Measurements from ENCODE around the gene HOXA2.

Gene HOXA2

DNA sequence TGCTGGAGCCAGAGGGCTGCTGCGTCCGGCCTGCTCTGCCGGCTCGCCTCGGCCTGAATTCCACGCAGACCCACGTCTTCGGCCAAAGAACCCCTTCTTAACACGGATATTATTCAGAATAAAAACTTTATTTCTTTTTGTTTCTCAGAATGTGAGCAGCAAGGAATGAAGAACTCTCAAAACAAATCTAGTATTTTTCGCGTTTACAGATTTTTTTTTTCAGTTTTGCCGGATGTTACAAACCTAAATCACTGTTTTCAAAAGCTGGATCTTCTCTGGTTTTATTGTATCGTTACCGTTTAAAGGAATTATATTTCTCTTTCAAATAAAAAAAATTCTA is 4.4 kb upstream of the HOXA2 start:
- H3K4me3 ChIP-seq (ENCODE audit: low read length) = no peak overlapping the region
- H3K9me3 ChIP-seq (ENCODE audit: insufficient read depth, low read length) = no peaks in the 10 kb centered on the region
- H3K79me2 ChIP-seq (ENCODE audit: low read length) = no peaks in the 10 kb centered on the region
- no peaks in the 10 kb centered on the region for H3K4me1 ChIP-seq (ENCODE audit: low read length)
- H3K27me3 ChIP-seq (ENCODE audit: low read depth, low read length) = no peaks in the 10 kb centered on the region
- no peak overlapping the region for H3K9ac ChIP-seq (ENCODE audit: low read length)
- H2AFZ ChIP-seq (ENCODE audit: low read depth, low read length) = no peak overlapping the region
- no peak for TF ChIP-seq EZH2phosphoT487 (IDR thresholded peaks at IDR 0.05; ENCODE audit: low read depth)
- TF ChIP-seq, protein P1, sequence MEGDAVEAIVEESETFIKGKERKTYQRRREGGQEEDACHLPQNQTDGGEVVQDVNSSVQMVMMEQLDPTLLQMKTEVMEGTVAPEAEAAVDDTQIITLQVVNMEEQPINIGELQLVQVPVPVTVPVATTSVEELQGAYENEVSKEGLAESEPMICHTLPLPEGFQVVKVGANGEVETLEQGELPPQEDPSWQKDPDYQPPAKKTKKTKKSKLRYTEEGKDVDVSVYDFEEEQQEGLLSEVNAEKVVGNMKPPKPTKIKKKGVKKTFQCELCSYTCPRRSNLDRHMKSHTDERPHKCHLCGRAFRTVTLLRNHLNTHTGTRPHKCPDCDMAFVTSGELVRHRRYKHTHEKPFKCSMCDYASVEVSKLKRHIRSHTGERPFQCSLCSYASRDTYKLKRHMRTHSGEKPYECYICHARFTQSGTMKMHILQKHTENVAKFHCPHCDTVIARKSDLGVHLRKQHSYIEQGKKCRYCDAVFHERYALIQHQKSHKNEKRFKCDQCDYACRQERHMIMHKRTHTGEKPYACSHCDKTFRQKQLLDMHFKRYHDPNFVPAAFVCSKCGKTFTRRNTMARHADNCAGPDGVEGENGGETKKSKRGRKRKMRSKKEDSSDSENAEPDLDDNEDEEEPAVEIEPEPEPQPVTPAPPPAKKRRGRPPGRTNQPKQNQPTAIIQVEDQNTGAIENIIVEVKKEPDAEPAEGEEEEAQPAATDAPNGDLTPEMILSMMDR (IDR thresholded peaks at IDR 0.05; ENCODE audit: low read depth, low read length) = no peak
- H3K36me3 ChIP-seq (replicated peaks; ENCODE audit: low read depth, low read length) = no peaks in the 10 kb centered on the region
- H3K27ac ChIP-seq (ENCODE audit: low read length) = no peak overlapping the region
- H3K4me2 ChIP-seq (ENCODE audit: low read length) = no peak overlapping the region
- no peaks in the 10 kb centered on the region for H4K20me1 ChIP-seq (ENCODE audit: insufficient read depth, low read length)

DNA sequence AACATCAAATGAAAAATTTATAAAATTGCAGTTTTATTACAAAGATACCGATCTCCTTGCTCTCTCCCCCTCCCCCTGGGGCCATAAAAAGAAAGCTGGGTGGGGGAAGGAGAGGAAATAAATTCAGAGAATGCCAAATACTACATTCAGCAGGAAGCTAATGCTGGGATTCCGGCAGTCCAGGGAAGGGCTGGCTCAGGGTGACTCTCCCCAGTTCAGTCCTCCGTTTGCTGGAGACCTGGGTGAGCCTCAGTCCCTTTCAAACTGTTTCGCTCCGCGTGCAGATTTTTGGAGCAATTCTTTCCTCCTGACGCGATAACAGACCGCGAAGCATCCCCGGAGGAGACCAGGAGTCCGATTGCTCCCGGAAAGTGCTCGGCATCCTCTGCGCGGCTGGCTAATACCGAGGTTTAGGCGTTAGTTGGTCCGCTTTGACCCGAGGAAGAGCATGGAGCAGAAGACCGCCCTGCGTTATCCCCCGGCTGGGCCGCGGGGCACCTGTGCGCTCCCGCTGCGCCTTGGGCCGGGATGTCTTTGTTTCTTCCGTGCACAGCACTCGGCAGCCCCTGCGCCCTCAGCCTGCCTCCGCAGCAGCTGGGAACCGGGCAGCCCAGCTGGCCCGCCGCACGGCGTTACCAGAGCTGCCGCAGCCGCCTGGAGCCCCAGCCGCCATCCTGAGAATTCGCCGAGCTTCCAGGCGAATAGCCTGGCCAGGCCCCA is 3.9 kb upstream of the HOXA2 start:
- H3K4me3 ChIP-seq (ENCODE audit: low read length) = no peak overlapping the region
- H3K79me2 ChIP-seq (ENCODE audit: low read length) = no peaks in the 10 kb centered on the region
- H3K9ac ChIP-seq (ENCODE audit: low read length) = no peak overlapping the region
- H4K20me1 ChIP-seq (ENCODE audit: insufficient read depth, low read length) = no peaks in the 10 kb centered on the region
- no peaks in the 10 kb centered on the region for H3K9me3 ChIP-seq (ENCODE audit: insufficient read depth, low read length)
- H3K4me1 ChIP-seq (ENCODE audit: low read length) = no peaks in the 10 kb centered on the region
- TF ChIP-seq EZH2phosphoT487 (IDR thresholded peaks at IDR 0.05; ENCODE audit: low read depth) = no peak
- TF ChIP-seq, protein P1 (IDR thresholded peaks at IDR 0.05; ENCODE audit: low read depth, low read length) = no peak
- no peak overlapping the region for H3K4me2 ChIP-seq (ENCODE audit: low read length)
- H2AFZ ChIP-seq (ENCODE audit: low read depth, low read length) = no peak overlapping the region
- H3K27me3 ChIP-seq (ENCODE audit: low read depth, low read length) = no peaks in the 10 kb centered on the region
- H3K27ac ChIP-seq (ENCODE audit: low read length) = no peak overlapping the region
- no peaks in the 10 kb centered on the region for H3K36me3 ChIP-seq (replicated peaks; ENCODE audit: low read depth, low read length)

- H3K9me3 ChIP-seq (ENCODE audit: insufficient read depth, low read length) = no peaks in the 10 kb centered on the region
- H3K27me3 ChIP-seq (ENCODE audit: low read depth, low read length) = no peaks in the 10 kb centered on the region
- no peak overlapping the region for H3K4me3 ChIP-seq (ENCODE audit: low read length)
Observed at GRCh38 chr7:27105301-27106031, 3.0 kb upstream of the HOXA2 start.

More at GRCh38 chr7:27105301-27106031, 3.0 kb upstream of the HOXA2 start:
- H4K20me1 ChIP-seq (ENCODE audit: insufficient read depth, low read length) = no peaks in the 10 kb centered on the region
- no peaks in the 10 kb centered on the region for H3K4me1 ChIP-seq (ENCODE audit: low read length)
- no peak overlapping the region for H3K4me2 ChIP-seq (ENCODE audit: low read length)
- no peak overlapping the region for H2AFZ ChIP-seq (ENCODE audit: low read depth, low read length)
- H3K9ac ChIP-seq (ENCODE audit: low read length) = no peak overlapping the region
- no peaks in the 10 kb centered on the region for H3K36me3 ChIP-seq (replicated peaks; ENCODE audit: low read depth, low read length)
- H3K79me2 ChIP-seq (ENCODE audit: low read length) = no peaks in the 10 kb centered on the region
- no peak overlapping the region for H3K27ac ChIP-seq (ENCODE audit: low read length)
- TF ChIP-seq, protein P1 (IDR thresholded peaks at IDR 0.05; ENCODE audit: low read depth, low read length) = no peak
- TF ChIP-seq EZH2phosphoT487 (IDR thresholded peaks at IDR 0.05; ENCODE audit: low read depth) = no peak

All from OCI-LY3 (cell line).